OCI-LY1 (cell line): Measurements from ENCODE around the gene ANKRD6.

ENCODE experiments used
- CTCF ChIP-seq: fragments of 200-600 bp; sonication (generic), shearing (Covaris generic); IDR thresholded peaks from 2 replicates; pipeline ENCODE4 v1.5.1; 2017; ENCODE audit warnings: mild to moderate bottlenecking, antibody characterized with exemption, low read length, moderate library complexity, mixed read lengths
- EZH2 ChIP-seq: fragments of 200-600 bp; sonication (generic), shearing (Covaris generic); IDR thresholded peaks from 2 replicates; pipeline ENCODE4 v1.8.0; 2017; ENCODE audit warnings: borderline replicate concordance, mixed run types, mild to moderate bottlenecking, antibody characterized with exemption, low read length, moderate library complexity, mixed read lengths

GRCh38 chr6:89506716-89507617, 74.0 kb downstream of the ANKRD6 start:
- TF ChIP-seq CTCF: no peak
- TF ChIP-seq EZH2: no peak
